Fibroblast of pulmonary artery (primary cell): ENCODE results near the gene C6orf163.
"Not testable (repeated sequence)": the region's sequence is repeated elsewhere in the genome, so short reads cannot be mapped to it uniquely, and the experiment has no call there.

Source experiments
- DNase-seq: peaks from one replicate; pipeline ENCODE4 v3.0.0-alpha.2; 2010; ENCODE audit warnings: low read depth
- H3K4me3 ChIP-seq: replicated peaks from 2 replicates; pipeline ENCODE4 v1.5.1; 2011; ENCODE audit warnings: low read depth, mild to moderate bottlenecking, control low read depth, low read length, moderate library complexity
- CTCF ChIP-seq: IDR thresholded peaks from 2 replicates; pipeline ENCODE4 v1.5.1; 2011; ENCODE audit warnings: mild to moderate bottlenecking, control low read depth, low read length, inconsistent platforms; ENCODE audit errors: missing control alignments

Gene C6orf163

GRCh38 chr6:87344731-87345130, at the start of gene C6orf163:
C6orf163 (plus strand) TSS chr6:87344813; CDS start chr6:87345100, 287 bp downstream.
- no peak within 1 kb of the TSS for H3K4me3 ChIP-seq
- no peak for DNase-seq
- no peak for TF ChIP-seq CTCF

GRCh38 chr6:87297119-87297518, 47.5 kb upstream of the C6orf163 start:
- TF ChIP-seq CTCF, result no peak
- no peak for DNase-seq
- H3K4me3 ChIP-seq, result no peak overlapping the region

GRCh38 chr6:87301277-87301676, 43.3 kb upstream of the C6orf163 start:
- H3K4me3 ChIP-seq, DNase-seq: not testable (repeated sequence)

GRCh38 chr6:87308970-87309369, 35.6 kb upstream of the C6orf163 start:
- no peak for DNase-seq
- no peak overlapping the region for H3K4me3 ChIP-seq
- no peak for TF ChIP-seq CTCF

- no peak for DNase-seq
- no peak for TF ChIP-seq CTCF
- H3K4me3 ChIP-seq, result no peak overlapping the region
Measured at GRCh38 chr6:87312860-87313259, 31.8 kb upstream of the C6orf163 start.

GRCh38 chr6:87315071-87315470, 29.5 kb upstream of the C6orf163 start:
- no peak for DNase-seq
- no peak for TF ChIP-seq CTCF
- no peak overlapping the region for H3K4me3 ChIP-seq

GRCh38 chr6:87319271-87319987, 25.2 kb upstream of the C6orf163 start:
- no peak for DNase-seq

More at GRCh38 chr6:87319271-87319987, 25.2 kb upstream of the C6orf163 start:
- no peak overlapping the region for H3K4me3 ChIP-seq
- TF ChIP-seq CTCF, result no peak
